ENCODE results near the gene TCEA2. TPM values are rescaled to one million over a fixed set of nuclear protein-coding genes. Genes with fewer than 3 reads are reported as not detected.

Gene TCEA2
- total RNA-seq, 2 donors from 2014 or later: 30.1 to 48.6 TPM

DNA sequence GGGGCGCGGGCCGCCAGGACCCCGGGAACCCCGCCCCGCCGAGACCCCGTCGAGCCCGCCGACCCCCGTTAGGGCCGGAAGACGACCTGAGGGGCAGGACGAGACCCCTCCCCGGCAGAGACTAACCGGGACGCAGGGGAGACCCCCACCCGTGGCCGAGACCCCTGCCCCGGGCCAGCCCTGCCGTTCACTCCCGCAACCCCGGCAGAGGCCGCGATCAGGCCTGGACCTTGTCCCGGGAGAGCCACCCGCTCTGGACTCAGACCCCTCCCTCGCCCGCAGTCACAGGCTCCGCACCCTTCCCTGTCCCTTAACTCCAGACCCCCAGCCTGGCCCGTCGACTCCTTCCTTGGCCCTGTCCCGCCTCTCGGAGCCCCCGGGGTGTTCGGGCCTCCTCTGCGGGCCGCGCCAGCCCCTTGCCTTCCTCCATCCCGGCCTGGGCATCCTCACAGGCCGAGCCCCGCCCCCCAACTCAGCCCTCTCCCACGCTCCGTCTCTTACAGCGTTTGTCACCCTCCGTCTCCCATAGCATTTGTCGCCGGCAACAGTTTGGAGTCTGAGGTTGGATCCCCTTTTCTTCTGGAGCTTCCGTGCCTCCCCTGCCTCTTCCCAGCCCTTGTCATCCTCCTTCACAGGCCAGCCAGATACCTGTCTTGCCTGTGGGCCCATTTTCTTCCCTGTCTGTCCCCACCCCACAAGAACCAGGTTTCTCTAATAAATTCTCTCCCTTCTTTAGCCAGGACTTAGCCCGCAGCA, 569 bp downstream of the TCEA2 start:
- Histone ChIP-seq H3K36me3 (peaks cover 4% of the 10 kb centered on the region), H3K4me1 (ENCODE audit: control insufficient read depth in 1 of 2, low read depth in 2 of 2) (peaks cover 18 to 24% of the 10 kb centered on the region in 2 donors), H3K27ac (peak overlapping the region; percentile 68 to 72), H3K4me3 (peak overlapping the region; percentile 93), H3K9me3 (no peaks in the 10 kb centered on the region), H3K27me3 (replicated peaks; ENCODE audit: insufficient read depth) (no peaks in the 10 kb centered on the region)
- no peak for TF ChIP-seq CTCF (IDR thresholded peaks at IDR 0.05)
- no peak for DNase-seq (ENCODE audit: low spot score)
- ATAC-seq (ENCODE audit: insufficient number of reproducible peaks, low FRiP score, low read depth): no peak

DNA sequence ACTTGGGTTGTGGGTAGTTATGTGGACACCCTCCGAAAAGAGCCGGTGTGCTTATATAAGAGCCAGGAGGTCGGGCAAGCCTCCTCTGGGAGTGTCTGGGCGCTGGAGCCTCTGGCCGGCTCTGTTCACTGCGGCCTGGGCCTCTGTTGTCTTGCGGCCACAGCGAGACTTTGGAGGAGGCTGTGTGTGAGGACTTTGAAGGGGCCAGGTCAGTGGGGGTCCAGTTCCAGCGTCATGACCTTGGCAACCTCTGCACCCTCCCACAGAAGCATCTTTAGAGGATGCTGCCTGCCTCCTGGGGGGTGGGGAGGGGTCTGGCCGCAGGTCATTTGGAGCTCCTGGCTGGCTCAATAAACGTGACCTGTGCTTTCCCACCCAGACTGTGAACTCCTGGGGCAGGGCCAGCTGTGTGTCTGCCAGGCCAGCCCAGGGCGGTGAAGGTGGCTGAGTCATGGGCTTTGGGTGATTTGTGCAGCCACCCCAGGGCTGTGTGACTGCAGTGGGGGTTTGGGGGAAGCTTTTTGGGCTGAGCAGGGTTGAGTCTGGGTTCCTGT, 1.2 kb downstream of the TCEA2 start:
- DNase-seq (ENCODE audit: low spot score) (no peak), ATAC-seq (ENCODE audit: insufficient number of reproducible peaks, low FRiP score, low read depth) (no peak)
- Histone ChIP-seq H3K27ac (peak overlapping the region; percentile 68 to 72), H3K4me1 (ENCODE audit: control insufficient read depth in 1 of 2, low read depth in 2 of 2) (peaks cover 18 to 24% of the 10 kb centered on the region in 2 donors), H3K4me3 (peak overlapping the region; percentile 93), H3K9me3 (no peaks in the 10 kb centered on the region), H3K27me3 (replicated peaks; ENCODE audit: insufficient read depth) (no peaks in the 10 kb centered on the region), H3K36me3 (peaks cover 4% of the 10 kb centered on the region)
- TF ChIP-seq CTCF (IDR thresholded peaks at IDR 0.05): no peak

- ATAC-seq (ENCODE audit: insufficient number of reproducible peaks, low FRiP score, low read depth) (no peak), DNase-seq (ENCODE audit: low spot score) (no peak)
- TF ChIP-seq CTCF (IDR thresholded peaks at IDR 0.05): no peak
- Histone ChIP-seq H3K9me3 (no peaks in the 10 kb centered on the region), H3K27ac (no peak overlapping the region), H3K4me3 (no peak overlapping the region), H3K4me1 (ENCODE audit: control insufficient read depth in 1 of 2, low read depth in 2 of 2) (peaks cover 18 to 24% of the 10 kb centered on the region in 2 donors), H3K36me3 (peaks cover 7% of the 10 kb centered on the region), H3K27me3 (replicated peaks; ENCODE audit: insufficient read depth) (no peaks in the 10 kb centered on the region)
Observed at GRCh38 chr20:64065062-64065973, 2.3 kb downstream of the TCEA2 start.

- Histone ChIP-seq H3K36me3 (peaks cover 7% of the 10 kb centered on the region), H3K4me1 (ENCODE audit: control insufficient read depth in 1 of 2, low read depth in 2 of 2) (peaks cover 18 to 24% of the 10 kb centered on the region in 2 donors), H3K27ac (no peak overlapping the region), H3K4me3 (no peak overlapping the region), H3K27me3 (replicated peaks; ENCODE audit: insufficient read depth) (no peaks in the 10 kb centered on the region), H3K9me3 (no peaks in the 10 kb centered on the region)
- no peak for ATAC-seq (ENCODE audit: insufficient number of reproducible peaks, low FRiP score, low read depth)
- DNase-seq (ENCODE audit: low spot score): no peak
- TF ChIP-seq CTCF (IDR thresholded peaks at IDR 0.05): no peak
Observed at GRCh38 chr20:64065974-64066343, 3.0 kb downstream of the TCEA2 start.

All from thoracic aorta (tissue), 2 donors.